K562 (cell line): ENCODE measurements around the gene CYP24A1.

ENCODE experiments used
- CHD1 ChIP-seq: fragments of 200-600 bp; sonication (generic); IDR thresholded peaks from one replicate; pipeline ENCODE4 v1.6.1; 2012; ENCODE audit warnings: mild to moderate bottlenecking, moderate library complexity, low read length, inconsistent platforms
- E2F3 ChIP-seq: fragments of 250-450 bp; sonication (Bioruptor Pico); IDR thresholded peaks from 2 replicates; pipeline ENCODE4 v1.4.0; 2020; ENCODE audit warnings: mild to moderate bottlenecking
- NFYB ChIP-seq: IDR thresholded peaks from 2 replicates; pipeline ENCODE4 v1.6.1; 2011; ENCODE audit warnings: mild to moderate bottlenecking, moderate library complexity; ENCODE audit not compliant: insufficient read length; ENCODE audit errors: extremely low read depth
- POLR2AphosphoS5 ChIP-seq: IDR thresholded peaks from 2 replicates; pipeline ENCODE4 v1.6.1; 2011; ENCODE audit warnings: mild to moderate bottlenecking, low read depth, low read length, moderate library complexity; ENCODE audit not compliant: control insufficient read depth, insufficient read depth
- ZBTB7A ChIP-seq: IDR thresholded peaks from 2 replicates; pipeline ENCODE4 v1.6.1; 2011; ENCODE audit warnings: low read depth, mild to moderate bottlenecking, low read length, moderate library complexity, borderline replicate concordance; ENCODE audit not compliant: control insufficient read depth
- ZNF239 ChIP-seq: fragments of 250-450 bp; sonication (Bioruptor Pico); IDR thresholded peaks from 2 replicates; pipeline ENCODE4 v1.4.0; 2020; ENCODE audit warnings: mild to moderate bottlenecking
- TF ChIP-seq, protein P1 (sequence below), 3 experiments: IDR thresholded peaks in 2 of 3; conservative IDR thresholded peaks in 1 of 3; 2 replicates each; pipeline ENCODE4 v1.5.1; 2011 to 2012; ENCODE audit warnings: low read length in 3 of 3, mild to moderate bottlenecking in 3 of 3, control low read depth in 2 of 3, improper control_type of control experiment in 1 of 3, inconsistent platforms in 1 of 3, low read depth in 1 of 3, mixed read lengths in 1 of 3, moderate library complexity in 1 of 3; ENCODE audit not compliant: insufficient read depth in 2 of 3
- TF ChIP-seq, protein P2 (sequence below): sonication (generic); formaldehyde crosslinking; IDR thresholded peaks from 2 replicates; pipeline ENCODE4 v1.8.1; 2022; ENCODE audit warnings: missing genetic modification reagents

- TF ChIP-seq E2F3 (CRISPR knock-in tag) (no peak), ZNF239 (CRISPR knock-in tag) (no peak), POLR2AphosphoS5 (no peak), CHD1 (no peak), ZBTB7A (no peak), NFYB (no peak)
- TF ChIP-seq, protein P1, sequence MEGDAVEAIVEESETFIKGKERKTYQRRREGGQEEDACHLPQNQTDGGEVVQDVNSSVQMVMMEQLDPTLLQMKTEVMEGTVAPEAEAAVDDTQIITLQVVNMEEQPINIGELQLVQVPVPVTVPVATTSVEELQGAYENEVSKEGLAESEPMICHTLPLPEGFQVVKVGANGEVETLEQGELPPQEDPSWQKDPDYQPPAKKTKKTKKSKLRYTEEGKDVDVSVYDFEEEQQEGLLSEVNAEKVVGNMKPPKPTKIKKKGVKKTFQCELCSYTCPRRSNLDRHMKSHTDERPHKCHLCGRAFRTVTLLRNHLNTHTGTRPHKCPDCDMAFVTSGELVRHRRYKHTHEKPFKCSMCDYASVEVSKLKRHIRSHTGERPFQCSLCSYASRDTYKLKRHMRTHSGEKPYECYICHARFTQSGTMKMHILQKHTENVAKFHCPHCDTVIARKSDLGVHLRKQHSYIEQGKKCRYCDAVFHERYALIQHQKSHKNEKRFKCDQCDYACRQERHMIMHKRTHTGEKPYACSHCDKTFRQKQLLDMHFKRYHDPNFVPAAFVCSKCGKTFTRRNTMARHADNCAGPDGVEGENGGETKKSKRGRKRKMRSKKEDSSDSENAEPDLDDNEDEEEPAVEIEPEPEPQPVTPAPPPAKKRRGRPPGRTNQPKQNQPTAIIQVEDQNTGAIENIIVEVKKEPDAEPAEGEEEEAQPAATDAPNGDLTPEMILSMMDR (IDR thresholded peaks at IDR 0.05 in 2 of 3, conservative IDR thresholded peaks at IDR 0.05 in 1 of 3; ENCODE audit: insufficient read depth in 2 of 3, low read depth in 1 of 3, low read length in 3 of 3): no peak
- TF ChIP-seq, protein P2, sequence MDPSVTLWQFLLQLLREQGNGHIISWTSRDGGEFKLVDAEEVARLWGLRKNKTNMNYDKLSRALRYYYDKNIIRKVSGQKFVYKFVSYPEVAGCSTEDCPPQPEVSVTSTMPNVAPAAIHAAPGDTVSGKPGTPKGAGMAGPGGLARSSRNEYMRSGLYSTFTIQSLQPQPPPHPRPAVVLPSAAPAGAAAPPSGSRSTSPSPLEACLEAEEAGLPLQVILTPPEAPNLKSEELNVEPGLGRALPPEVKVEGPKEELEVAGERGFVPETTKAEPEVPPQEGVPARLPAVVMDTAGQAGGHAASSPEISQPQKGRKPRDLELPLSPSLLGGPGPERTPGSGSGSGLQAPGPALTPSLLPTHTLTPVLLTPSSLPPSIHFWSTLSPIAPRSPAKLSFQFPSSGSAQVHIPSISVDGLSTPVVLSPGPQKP (CRISPR knock-in tag): no peak
These were observed 67.6 kb downstream of the CYP24A1 start for GRCh38 chr20:54106162-54106561.
